Stimulated activated naive B cell treated with anti-CD40 and anti-IgM and Interleukin-4, amounts not matched to agents 10 μg/mL and 1 μg/mL and 100 μg/mL, for 72 hours (primary cell): ENCODE results near the gene CHRM3.

Source experiments
- ATAC-seq, 2 donors: fragments of 150-1000 bp; cut with Tn5 transposase; replicated peaks; 2 replicates each; pipeline ENCODE4 v1.10.0; 2021; ENCODE audit warnings: moderate library complexity in 1 of 2
- DNase-seq: peaks from one replicate; pipeline ENCODE4 v3.0.0; 2021
- H3K27ac Mint-ChIP-seq: one replicate; pipeline ENCODE4 v1.8.0; 2022; ENCODE audit warnings: mild to moderate bottlenecking, mixed read lengths
- H3K27me3 Mint-ChIP-seq, 2 donors: one replicate each; pipeline ENCODE4 v1.8.0; 2022; ENCODE audit warnings: mixed read lengths in 2 of 2
- H3K36me3 Mint-ChIP-seq, 2 donors: one replicate each; pipeline ENCODE4 v1.8.0; 2022; ENCODE audit warnings: mixed read lengths in 2 of 2, mild to moderate bottlenecking in 1 of 2
- H3K4me1 Mint-ChIP-seq, 2 donors: one replicate each; pipeline ENCODE4 v1.8.0; 2022; ENCODE audit warnings: mixed read lengths in 2 of 2, mild to moderate bottlenecking in 1 of 2
- H3K4me3 Mint-ChIP-seq, 2 donors: one replicate each; pipeline ENCODE4 v1.8.0; 2022; ENCODE audit warnings: mild to moderate bottlenecking in 2 of 2, mixed read lengths in 2 of 2, moderate library complexity in 1 of 2
- H3K9me3 Mint-ChIP-seq, 2 donors: one replicate each; pipeline ENCODE4 v1.8.0; 2022; ENCODE audit warnings: mixed read lengths in 2 of 2, mild to moderate bottlenecking in 1 of 2

Gene CHRM3

DNA sequence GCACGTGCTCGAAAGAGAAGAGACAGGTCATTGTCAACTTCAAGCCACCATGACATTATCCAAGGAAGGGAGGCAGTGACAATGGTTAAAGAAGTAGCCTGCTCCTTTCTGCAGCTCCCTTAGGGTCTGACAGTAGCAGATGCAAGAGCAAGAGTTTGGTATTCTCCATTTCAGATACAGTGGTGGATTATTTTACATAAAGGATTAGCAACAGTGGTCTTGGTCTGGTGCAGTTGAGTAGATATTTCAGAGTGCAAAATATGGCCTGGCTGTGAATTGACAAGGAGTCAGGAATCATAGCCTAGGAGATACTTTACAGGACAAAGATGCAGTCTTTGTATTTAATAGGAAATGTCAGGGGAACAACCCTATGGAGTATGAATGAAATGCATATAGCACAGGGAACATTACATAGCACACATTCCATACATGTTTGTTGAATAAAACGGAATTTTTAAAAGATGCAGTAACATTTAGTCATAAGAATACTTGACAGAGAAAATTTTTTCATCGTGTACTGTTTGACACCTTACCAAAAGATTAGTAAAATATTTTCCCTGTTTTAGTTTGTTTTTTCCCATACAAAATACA lies 41.8 kb downstream of the CHRM3 start:
- H3K4me1 Mint-ChIP-seq = no peaks in the 10 kb centered on the region
- no peaks in the 10 kb centered on the region for H3K9me3 Mint-ChIP-seq
- ATAC-seq (no peak), DNase-seq (no peak)
- no peak overlapping the region for H3K27ac Mint-ChIP-seq
- no peaks in the 10 kb centered on the region for H3K36me3 Mint-ChIP-seq
- H3K4me3 Mint-ChIP-seq = no peak overlapping the region
- H3K27me3 Mint-ChIP-seq = no peaks in the 10 kb centered on the region

DNA sequence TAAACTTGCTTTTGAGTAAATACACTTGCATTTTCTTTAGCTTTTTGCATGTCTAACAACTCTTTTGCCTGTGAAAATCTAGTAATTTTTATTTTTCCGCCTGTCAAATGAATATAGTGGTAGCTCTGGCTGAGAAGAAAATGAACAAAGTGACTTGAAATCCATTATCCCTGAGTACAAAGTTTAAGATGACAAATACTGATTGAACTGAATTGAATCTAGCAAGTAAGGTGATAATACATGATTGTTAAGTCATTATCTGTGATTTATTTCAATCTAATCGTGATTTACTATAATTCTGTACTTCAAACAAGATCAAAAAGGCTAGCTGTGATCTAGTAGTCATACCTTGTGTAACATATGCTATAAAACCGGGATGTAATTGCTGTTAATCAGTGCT lies 42.8 kb downstream of the CHRM3 start:
- Mint-ChIP-seq H3K4me3 (no peak overlapping the region), H3K27ac (no peak overlapping the region), H3K36me3 (no peaks in the 10 kb centered on the region), H3K4me1 (no peaks in the 10 kb centered on the region), H3K9me3 (no peaks in the 10 kb centered on the region), H3K27me3 (no peaks in the 10 kb centered on the region)
- ATAC-seq (no peak), DNase-seq (no peak)

DNA sequence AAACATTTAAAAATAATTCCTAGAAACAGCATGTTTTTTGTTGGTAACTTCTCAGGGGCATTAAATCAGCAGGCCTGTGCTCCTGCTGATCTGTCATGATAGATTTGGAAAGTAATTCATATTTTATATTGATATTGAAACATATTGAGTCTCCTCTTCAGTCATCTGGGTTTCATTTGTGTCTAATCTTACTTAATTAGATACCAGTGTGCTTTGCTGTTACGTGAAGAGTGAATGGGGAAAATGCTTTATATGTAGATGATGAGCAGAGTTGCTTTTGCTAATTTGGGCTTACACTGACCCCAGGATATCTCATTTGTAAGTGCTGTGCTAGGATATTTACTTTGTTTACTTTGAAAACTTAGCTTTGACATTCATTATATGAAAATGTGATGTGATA lies 45.9 kb downstream of the CHRM3 start:
- Mint-ChIP-seq H3K27me3 (no peaks in the 10 kb centered on the region), H3K9me3 (no peaks in the 10 kb centered on the region), H3K36me3 (no peaks in the 10 kb centered on the region), H3K4me3 (no peak overlapping the region), H3K4me1 (no peaks in the 10 kb centered on the region), H3K27ac (no peak overlapping the region)
- ATAC-seq = no peak
- DNase-seq = no peak

DNA sequence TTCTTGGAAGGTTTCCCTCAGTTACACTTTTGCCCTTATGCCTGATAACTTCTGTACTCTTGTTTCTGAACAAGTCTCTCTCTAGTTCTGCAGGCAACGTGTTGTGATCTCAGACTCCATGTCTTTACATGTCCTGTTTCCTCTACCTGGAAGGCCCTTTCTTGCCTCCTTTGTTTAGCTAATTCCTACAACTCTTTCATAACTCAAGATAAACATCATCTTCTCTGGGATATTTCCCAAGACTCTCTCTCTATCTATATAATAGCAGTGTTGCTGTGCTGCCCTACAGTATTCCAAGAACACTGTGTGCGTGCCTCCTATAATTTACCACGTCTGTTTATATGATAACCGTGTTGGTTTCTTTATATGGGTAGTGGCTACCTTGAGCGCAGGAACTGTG lies 47.8 kb downstream of the CHRM3 start:
- H3K27ac Mint-ChIP-seq = no peak overlapping the region
- H3K27me3 Mint-ChIP-seq = no peaks in the 10 kb centered on the region
- H3K4me3 Mint-ChIP-seq = no peak overlapping the region
- H3K36me3 Mint-ChIP-seq = no peaks in the 10 kb centered on the region
- H3K4me1 Mint-ChIP-seq = no peaks in the 10 kb centered on the region
- DNase-seq (no peak), ATAC-seq (no peak)
- no peaks in the 10 kb centered on the region for H3K9me3 Mint-ChIP-seq
